Astrocyte (in vitro differentiated cells and primary cell): ENCODE data around the gene MDFIC. TPM values are rescaled to one million over a fixed set of nuclear protein-coding genes. Genes with fewer than 3 reads are reported as not detected.

Experiments used
- DNase-seq: peaks from one replicate; pipeline ENCODE4 v3.0.0-alpha.2; 2010; ENCODE audit warnings: low read depth
- FAIRE-seq: peaks from 2 replicates; lab custom pipeline; 2011; peaks lifted over from hg19 to GRCh38; lab: Jason Lieb, UNC
- H2AFZ ChIP-seq: 2 replicates; pipeline ENCODE4 v1.6.0; 2012; ENCODE audit warnings: low read depth, low read length, inconsistent platforms
- H3K27ac ChIP-seq: 2 replicates; pipeline ENCODE4 v1.5.1; 2011; ENCODE audit warnings: low read depth, low read length, inconsistent platforms
- H3K27me3 ChIP-seq: 2 replicates; pipeline ENCODE4 v1.6.0; 2011; ENCODE audit warnings: low read length, inconsistent platforms; ENCODE audit not compliant: insufficient read depth
- H3K36me3 ChIP-seq: 2 replicates; pipeline ENCODE4 v1.5.1; 2011; ENCODE audit warnings: low read length, inconsistent platforms; ENCODE audit not compliant: insufficient read depth
- H3K4me1 ChIP-seq: 2 replicates; pipeline ENCODE4 v1.5.1; 2011; ENCODE audit warnings: low read length, inconsistent platforms; ENCODE audit not compliant: insufficient read depth
- H3K4me2 ChIP-seq: 2 replicates; pipeline ENCODE4 v1.6.0; 2012; ENCODE audit warnings: low read length, inconsistent platforms
- H3K4me3 ChIP-seq: 2 replicates; pipeline ENCODE4 v1.5.1; 2011; ENCODE audit warnings: low read depth, mild to moderate bottlenecking, low read length, inconsistent platforms; ENCODE audit not compliant: insufficient read depth
- H3K79me2 ChIP-seq: 2 replicates; pipeline ENCODE4 v1.6.0; 2012; ENCODE audit warnings: mild to moderate bottlenecking, low read length, inconsistent platforms; ENCODE audit not compliant: insufficient read depth
- H3K9ac ChIP-seq: 2 replicates; pipeline ENCODE4 v1.6.0; 2012; ENCODE audit warnings: mild to moderate bottlenecking, low read length, inconsistent platforms
- H3K9me3 ChIP-seq: 2 replicates; pipeline ENCODE4 v1.5.1; 2012; ENCODE audit warnings: low read depth, mild to moderate bottlenecking, low read length, inconsistent platforms; ENCODE audit not compliant: insufficient read depth
- H4K20me1 ChIP-seq: 2 replicates; pipeline ENCODE4 v1.6.0; 2012; ENCODE audit warnings: low read length, inconsistent platforms; ENCODE audit not compliant: insufficient read depth
- H3K27ac Mint-ChIP-seq: one replicate; pipeline ENCODE4 v1.8.0; 2021; ENCODE audit warnings: mild to moderate bottlenecking, mixed read lengths; ENCODE audit not compliant: unreplicated experiment
- H3K27me3 Mint-ChIP-seq: one replicate; pipeline ENCODE4 v1.8.0; 2021; ENCODE audit warnings: low read depth, mixed read lengths; ENCODE audit not compliant: unreplicated experiment
- H3K36me3 Mint-ChIP-seq: one replicate; pipeline ENCODE4 v1.8.0; 2021; ENCODE audit warnings: low read depth, mixed read lengths; ENCODE audit not compliant: unreplicated experiment
- H3K4me1 Mint-ChIP-seq: one replicate; pipeline ENCODE4 v1.8.0; 2021; ENCODE audit warnings: low read depth, mixed read lengths; ENCODE audit not compliant: unreplicated experiment
- H3K4me3 Mint-ChIP-seq: one replicate; pipeline ENCODE4 v1.8.0; 2021; ENCODE audit warnings: mild to moderate bottlenecking, moderate library complexity, mixed read lengths; ENCODE audit not compliant: unreplicated experiment
- H3K9me3 Mint-ChIP-seq: one replicate; pipeline ENCODE4 v1.8.0; 2021; ENCODE audit warnings: mild to moderate bottlenecking, mixed read lengths; ENCODE audit not compliant: unreplicated experiment
- EZH2 ChIP-seq: IDR thresholded peaks from 2 replicates; pipeline ENCODE4 v1.6.1; 2012; ENCODE audit warnings: mild to moderate bottlenecking, low read length, inconsistent platforms; ENCODE audit not compliant: insufficient read depth
- total RNA-seq: library from RNA; stranded (reverse); gene quantifications from 2 replicates; pipeline ENCODE4 v1.2.1, GENCODE V29; 2021
- TF ChIP-seq, protein P1 (sequence below): IDR thresholded peaks from 2 replicates; pipeline ENCODE4 v1.5.1; 2011; ENCODE audit warnings: low read depth, mild to moderate bottlenecking, inconsistent platforms, low read length, moderate library complexity; ENCODE audit not compliant: insufficient read depth

The MDFIC gene
- total RNA-seq, 1 donor from 2014 or later: 20.3 TPM

DNA sequence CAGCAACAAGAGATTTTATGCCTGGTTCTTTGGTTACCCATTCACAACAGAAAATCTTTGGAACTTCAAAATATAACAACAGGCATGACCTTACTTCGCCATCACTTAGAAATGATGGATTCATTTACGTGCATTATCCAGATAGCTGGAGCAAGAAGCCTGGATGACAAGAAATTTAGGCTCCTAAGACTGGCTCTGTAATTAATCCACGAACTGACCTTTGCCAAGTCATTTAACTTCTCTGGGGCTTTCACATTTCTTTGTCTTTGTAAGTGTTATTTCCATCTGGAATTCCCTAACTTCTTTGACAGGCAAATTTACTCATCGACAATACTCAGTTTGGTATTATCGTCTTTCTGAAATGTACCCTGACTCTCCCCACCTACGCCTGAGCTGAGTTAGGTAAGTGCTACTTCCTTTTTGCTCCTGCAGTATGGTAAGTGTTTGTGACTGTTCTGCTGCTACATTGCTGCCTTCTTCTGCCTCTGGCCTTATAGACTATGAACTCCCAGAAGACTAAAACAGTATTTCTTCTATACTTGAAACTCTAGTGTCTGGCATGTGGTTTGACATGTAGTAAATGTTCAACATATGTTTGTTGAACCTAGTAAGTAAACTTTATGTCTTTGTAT lies 5.5 kb upstream of the MDFIC start:
- peaks cover 5% of the 10 kb centered on the region for H3K4me1 Mint-ChIP-seq
- H3K27me3 Mint-ChIP-seq: peaks cover 2% of the 10 kb centered on the region
- Histone ChIP-seq H3K4me1 (no peaks in the 10 kb centered on the region), H3K27ac (no peak overlapping the region), H3K9ac (no peak overlapping the region), H3K4me2 (no peak overlapping the region), H2AFZ (no peak overlapping the region), H3K27me3 (no peaks in the 10 kb centered on the region), H3K4me3 (no peak overlapping the region), H3K36me3 (no peaks in the 10 kb centered on the region), H4K20me1 (no peaks in the 10 kb centered on the region), H3K9me3 (no peaks in the 10 kb centered on the region), H3K79me2 (no peaks in the 10 kb centered on the region)
- H3K27ac Mint-ChIP-seq: no peak overlapping the region
- DNase-seq: no peak
- no peaks in the 10 kb centered on the region for H3K36me3 Mint-ChIP-seq
- peaks cover 2% of the 10 kb centered on the region for H3K9me3 Mint-ChIP-seq
- TF ChIP-seq, protein P1, sequence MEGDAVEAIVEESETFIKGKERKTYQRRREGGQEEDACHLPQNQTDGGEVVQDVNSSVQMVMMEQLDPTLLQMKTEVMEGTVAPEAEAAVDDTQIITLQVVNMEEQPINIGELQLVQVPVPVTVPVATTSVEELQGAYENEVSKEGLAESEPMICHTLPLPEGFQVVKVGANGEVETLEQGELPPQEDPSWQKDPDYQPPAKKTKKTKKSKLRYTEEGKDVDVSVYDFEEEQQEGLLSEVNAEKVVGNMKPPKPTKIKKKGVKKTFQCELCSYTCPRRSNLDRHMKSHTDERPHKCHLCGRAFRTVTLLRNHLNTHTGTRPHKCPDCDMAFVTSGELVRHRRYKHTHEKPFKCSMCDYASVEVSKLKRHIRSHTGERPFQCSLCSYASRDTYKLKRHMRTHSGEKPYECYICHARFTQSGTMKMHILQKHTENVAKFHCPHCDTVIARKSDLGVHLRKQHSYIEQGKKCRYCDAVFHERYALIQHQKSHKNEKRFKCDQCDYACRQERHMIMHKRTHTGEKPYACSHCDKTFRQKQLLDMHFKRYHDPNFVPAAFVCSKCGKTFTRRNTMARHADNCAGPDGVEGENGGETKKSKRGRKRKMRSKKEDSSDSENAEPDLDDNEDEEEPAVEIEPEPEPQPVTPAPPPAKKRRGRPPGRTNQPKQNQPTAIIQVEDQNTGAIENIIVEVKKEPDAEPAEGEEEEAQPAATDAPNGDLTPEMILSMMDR: no peak
- no peak for TF ChIP-seq EZH2
- H3K4me3 Mint-ChIP-seq: no peak overlapping the region
- FAIRE-seq: no peak

DNA sequence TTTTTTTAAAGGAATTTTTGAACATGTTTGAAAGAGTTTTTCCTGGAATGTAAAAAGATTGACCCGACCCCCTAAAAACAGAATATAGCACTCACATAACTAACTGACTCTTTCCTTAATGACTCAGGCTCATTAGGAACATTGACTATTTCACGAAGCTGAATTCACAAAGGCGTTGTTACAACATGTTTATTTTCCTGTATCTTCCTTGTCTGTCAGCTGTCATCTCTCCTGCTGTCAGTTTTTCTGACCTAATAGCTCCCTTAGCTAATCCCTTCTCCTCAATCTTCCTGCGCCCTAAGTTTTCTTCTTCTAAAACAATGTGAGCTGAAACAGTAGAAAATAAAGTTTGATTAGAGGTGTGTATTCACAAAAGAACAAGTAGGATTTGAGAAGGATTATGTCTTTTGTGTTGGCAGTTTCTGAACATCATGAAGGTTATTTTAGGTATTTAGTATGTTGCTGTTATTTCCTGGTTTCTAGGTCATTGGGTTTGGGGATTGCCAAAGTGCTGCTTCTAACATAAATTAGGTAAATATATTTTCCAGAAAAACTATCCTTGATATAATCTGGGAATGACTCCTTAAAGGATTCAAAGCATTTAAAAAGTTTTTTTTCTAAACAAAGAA lies 4.6 kb upstream of the MDFIC start:
- no peaks in the 10 kb centered on the region for H3K36me3 ChIP-seq
- FAIRE-seq: no peak
- no peak overlapping the region for H3K4me3 Mint-ChIP-seq
- H3K9ac ChIP-seq: no peak overlapping the region
- TF ChIP-seq EZH2: no peak
- TF ChIP-seq, protein P1: no peak
- no peak overlapping the region for H3K4me3 ChIP-seq
- H2AFZ ChIP-seq: no peak overlapping the region
- H3K9me3 ChIP-seq: no peaks in the 10 kb centered on the region
- H3K27me3 Mint-ChIP-seq: peaks cover 2% of the 10 kb centered on the region
- no peak for DNase-seq
- no peaks in the 10 kb centered on the region for H3K4me1 ChIP-seq
- no peak overlapping the region for H3K27ac ChIP-seq
- H4K20me1 ChIP-seq: no peaks in the 10 kb centered on the region
- H3K4me2 ChIP-seq: no peak overlapping the region
- peaks cover 5% of the 10 kb centered on the region for H3K4me1 Mint-ChIP-seq
- no peaks in the 10 kb centered on the region for H3K36me3 Mint-ChIP-seq
- no peaks in the 10 kb centered on the region for H3K27me3 ChIP-seq
- H3K9me3 Mint-ChIP-seq: peaks cover 2% of the 10 kb centered on the region
- no peaks in the 10 kb centered on the region for H3K79me2 ChIP-seq
- H3K27ac Mint-ChIP-seq: no peak overlapping the region

DNA sequence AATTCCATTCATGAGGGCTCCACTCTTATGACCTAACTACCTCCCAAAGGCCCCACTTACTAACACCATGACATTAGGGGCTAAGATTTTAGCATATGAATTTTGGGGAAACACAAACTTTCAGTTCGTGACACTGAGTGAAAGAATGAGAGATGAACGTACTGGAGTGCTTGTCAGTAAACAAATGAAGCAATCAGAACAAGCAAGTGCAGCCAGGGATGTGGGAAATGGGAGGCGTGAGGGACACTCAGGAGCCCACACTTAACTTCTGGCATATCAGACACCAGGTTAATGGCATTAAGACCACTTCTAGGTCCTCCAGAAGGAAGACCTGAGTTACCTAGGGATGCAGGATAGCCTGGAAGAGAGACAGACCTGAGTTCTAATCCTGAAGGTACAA lies 2.3 kb upstream of the MDFIC start:
- no peak overlapping the region for H2AFZ ChIP-seq
- H3K9me3 ChIP-seq: no peaks in the 10 kb centered on the region
- H3K9ac ChIP-seq: no peak overlapping the region
- Mint-ChIP-seq H3K27ac (no peak overlapping the region), H3K27me3 (peaks cover 2% of the 10 kb centered on the region), H3K4me1 (peaks cover 9% of the 10 kb centered on the region), H3K36me3 (no peaks in the 10 kb centered on the region), H3K9me3 (no peaks in the 10 kb centered on the region), H3K4me3 (no peak overlapping the region)
- TF ChIP-seq, protein P1: no peak
- TF ChIP-seq EZH2: no peak
- FAIRE-seq (no peak), DNase-seq (no peak)
- H3K4me1 ChIP-seq: peaks cover 5% of the 10 kb centered on the region
- no peak overlapping the region for H3K27ac ChIP-seq
- H3K27me3 ChIP-seq: no peaks in the 10 kb centered on the region
- H3K36me3 ChIP-seq: no peaks in the 10 kb centered on the region
- no peak overlapping the region for H3K4me3 ChIP-seq
- H3K79me2 ChIP-seq: peaks cover 15% of the 10 kb centered on the region
- no peak overlapping the region for H3K4me2 ChIP-seq
- H4K20me1 ChIP-seq: no peaks in the 10 kb centered on the region
